Peyer's patch (tissue), 4 donors: Measurements from ENCODE around the gene AGAP1.

ENCODE experiments used
- POLR2A ChIP-seq, 2 donors: fragments of 450-650 bp; IDR thresholded peaks; one replicate each; pipeline ENCODE4 v1.5.1; 2017; ENCODE audit warnings: antibody characterized with exemption in 2 of 2, mild to moderate bottlenecking in 2 of 2, moderate library complexity in 2 of 2
- TF ChIP-seq, protein P1 (sequence below), 6 experiments: fragments of 450-650 bp in 4 of 6; fragments of 200-600 bp in 2 of 6; sonication (generic) in 1 of 6; IDR thresholded peaks; one replicate each; pipeline ENCODE4 v1.5.1; 2017 to 2019; ENCODE audit warnings: antibody characterized with exemption in 6 of 6, mild to moderate bottlenecking in 3 of 6, moderate library complexity in 1 of 6

DNA sequence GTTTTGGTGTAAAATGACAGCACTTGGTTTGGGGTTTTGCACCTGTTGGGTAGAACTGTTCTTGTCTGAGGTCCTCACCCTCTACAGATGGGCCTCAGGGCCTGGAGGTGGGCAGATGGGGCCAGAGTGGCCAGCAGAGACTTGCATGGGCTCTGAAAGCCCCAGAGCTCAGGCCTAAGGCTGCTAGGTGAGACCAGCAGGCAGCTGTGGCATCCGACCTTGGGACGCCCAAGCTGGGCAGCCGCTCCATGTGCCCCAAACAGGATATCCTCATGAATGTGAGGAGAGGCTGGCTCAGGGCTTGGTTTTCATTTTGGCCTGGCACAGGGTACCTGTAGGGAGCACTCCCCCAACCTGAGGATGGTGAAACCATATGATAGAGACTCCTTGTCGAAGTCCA is 636.1 kb downstream of the AGAP1 start:
- TF ChIP-seq POLR2A (IDR thresholded peaks at IDR 0.05) = no peak
- TF ChIP-seq, protein P1, sequence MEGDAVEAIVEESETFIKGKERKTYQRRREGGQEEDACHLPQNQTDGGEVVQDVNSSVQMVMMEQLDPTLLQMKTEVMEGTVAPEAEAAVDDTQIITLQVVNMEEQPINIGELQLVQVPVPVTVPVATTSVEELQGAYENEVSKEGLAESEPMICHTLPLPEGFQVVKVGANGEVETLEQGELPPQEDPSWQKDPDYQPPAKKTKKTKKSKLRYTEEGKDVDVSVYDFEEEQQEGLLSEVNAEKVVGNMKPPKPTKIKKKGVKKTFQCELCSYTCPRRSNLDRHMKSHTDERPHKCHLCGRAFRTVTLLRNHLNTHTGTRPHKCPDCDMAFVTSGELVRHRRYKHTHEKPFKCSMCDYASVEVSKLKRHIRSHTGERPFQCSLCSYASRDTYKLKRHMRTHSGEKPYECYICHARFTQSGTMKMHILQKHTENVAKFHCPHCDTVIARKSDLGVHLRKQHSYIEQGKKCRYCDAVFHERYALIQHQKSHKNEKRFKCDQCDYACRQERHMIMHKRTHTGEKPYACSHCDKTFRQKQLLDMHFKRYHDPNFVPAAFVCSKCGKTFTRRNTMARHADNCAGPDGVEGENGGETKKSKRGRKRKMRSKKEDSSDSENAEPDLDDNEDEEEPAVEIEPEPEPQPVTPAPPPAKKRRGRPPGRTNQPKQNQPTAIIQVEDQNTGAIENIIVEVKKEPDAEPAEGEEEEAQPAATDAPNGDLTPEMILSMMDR (IDR thresholded peaks at IDR 0.05) = no peak
